HEK293T (cell line): Measurements from ENCODE around the gene FHAD1.
"Not testable (repeated sequence)": the region's sequence is repeated elsewhere in the genome, so short reads cannot be mapped to it uniquely, and the experiment has no call there.

Experiments used
- ARNT ChIP-seq: fragments of 450-650 bp; IDR thresholded peaks from 2 replicates; pipeline ENCODE4 v1.6.1; 2017; ENCODE audit warnings: mild to moderate bottlenecking
- BHLHE40 ChIP-seq: fragments of 450-650 bp; IDR thresholded peaks from 2 replicates; pipeline ENCODE4 v1.6.1; 2016; ENCODE audit warnings: mild to moderate bottlenecking, moderate library complexity, borderline replicate concordance
- CTBP1 ChIP-seq: fragments of 450-650 bp; IDR thresholded peaks from 2 replicates; pipeline ENCODE4 v1.6.1; 2016; ENCODE audit warnings: borderline replicate concordance
- ELF4 ChIP-seq: fragments of 450-650 bp; IDR thresholded peaks from 2 replicates; pipeline ENCODE4 v1.6.1; 2017; ENCODE audit warnings: antibody characterized with exemption
- FOXM1 ChIP-seq: fragments of 450-650 bp; IDR thresholded peaks from 2 replicates; pipeline ENCODE4 v1.6.1; 2017; ENCODE audit warnings: mild to moderate bottlenecking, borderline replicate concordance
- HDGF ChIP-seq: fragments of 450-650 bp; IDR thresholded peaks from 2 replicates; pipeline ENCODE4 v1.6.1; 2017; ENCODE audit warnings: antibody characterized with exemption, borderline replicate concordance
- LEF1 ChIP-seq: fragments of 450-650 bp; IDR thresholded peaks from 2 replicates; pipeline ENCODE4 v1.6.1; 2017; ENCODE audit warnings: mild to moderate bottlenecking, borderline replicate concordance
- SP1 ChIP-seq: fragments of 450-650 bp; IDR thresholded peaks from 2 replicates; pipeline ENCODE4 v1.6.1; 2017
- SUZ12 ChIP-seq: fragments of 450-650 bp; IDR thresholded peaks from 2 replicates; pipeline ENCODE4 v1.6.1; 2016; ENCODE audit warnings: mild to moderate bottlenecking
- TARDBP ChIP-seq: fragments of 450-650 bp; IDR thresholded peaks from 2 replicates; pipeline ENCODE4 v1.6.1; 2016
- ZNF384 ChIP-seq: fragments of 450-650 bp; IDR thresholded peaks from 2 replicates; pipeline ENCODE4 v1.6.1; 2016
- TF ChIP-seq, protein P1 (sequence below): fragments of 450-650 bp; IDR thresholded peaks from 2 replicates; pipeline ENCODE4 v1.6.1; 2016

DNA sequence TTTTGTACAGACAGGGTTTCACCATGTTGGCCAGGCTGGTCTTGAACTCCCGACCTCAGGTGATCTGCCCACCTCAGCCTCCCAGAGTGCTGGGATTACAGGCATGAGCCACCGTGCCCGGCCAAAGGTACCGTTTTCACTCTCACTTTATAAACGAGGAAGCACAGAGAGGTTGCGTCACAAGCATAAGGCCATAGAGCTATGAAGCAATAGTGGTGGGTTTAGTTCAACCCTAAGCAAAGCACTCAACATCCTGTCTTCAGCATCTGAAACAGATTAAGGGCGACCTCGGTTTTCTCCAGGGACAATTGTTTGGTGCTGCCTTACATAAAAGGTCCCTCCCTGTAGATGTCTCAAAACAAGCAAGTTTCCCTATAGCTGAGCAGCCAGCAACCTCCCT, 187.7 kb downstream of the FHAD1 start:
- TF ChIP-seq BHLHE40, SP1, ZNF384, TARDBP, HDGF, FOXM1, SUZ12, LEF1, CTBP1, ARNT, ELF4: not testable (repeated sequence)
- TF ChIP-seq, protein P1, sequence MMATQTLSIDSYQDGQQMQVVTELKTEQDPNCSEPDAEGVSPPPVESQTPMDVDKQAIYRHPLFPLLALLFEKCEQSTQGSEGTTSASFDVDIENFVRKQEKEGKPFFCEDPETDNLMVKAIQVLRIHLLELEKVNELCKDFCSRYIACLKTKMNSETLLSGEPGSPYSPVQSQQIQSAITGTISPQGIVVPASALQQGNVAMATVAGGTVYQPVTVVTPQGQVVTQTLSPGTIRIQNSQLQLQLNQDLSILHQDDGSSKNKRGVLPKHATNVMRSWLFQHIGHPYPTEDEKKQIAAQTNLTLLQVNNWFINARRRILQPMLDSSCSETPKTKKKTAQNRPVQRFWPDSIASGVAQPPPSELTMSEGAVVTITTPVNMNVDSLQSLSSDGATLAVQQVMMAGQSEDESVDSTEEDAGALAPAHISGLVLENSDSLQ = not testable (repeated sequence)
